Body of pancreas (tissue), 4 donors: ENCODE results near the gene SEM1.

Experiments
- CTCF ChIP-seq, 7 experiments: fragments of 450-650 bp in 4 of 7; fragments of 200-600 bp in 3 of 7; sonication (generic) in 3 of 7; IDR thresholded peaks; one replicate each; pipeline ENCODE4 v1.5.1; 2016 to 2019; ENCODE audit warnings: antibody characterized with exemption in 7 of 7
- POLR2A ChIP-seq, 3 donors: fragments of 450-650 bp; IDR thresholded peaks; one replicate each; pipeline ENCODE4 v1.6.1; 2016; ENCODE audit warnings: antibody characterized with exemption in 3 of 3, mild to moderate bottlenecking in 2 of 3

- no peak for TF ChIP-seq CTCF (IDR thresholded peaks at IDR 0.05)
- no peak for TF ChIP-seq POLR2A (IDR thresholded peaks at IDR 0.05)
These were observed 29.8 kb downstream of the SEM1 start for GRCh38 chr7:96679886-96680285.
